HG02970 (cell line): ENCODE results near the gene CAMKMT.
A peak's percentile ranks its signal among the peaks of the same experiment; 100 is the strongest.
"Not testable (repeated sequence)": the region's sequence is repeated elsewhere in the genome, so short reads cannot be mapped to it uniquely, and the experiment has no call there.

Source experiments
- ATAC-seq: cut with Tn5 transposase; IDR thresholded peaks from one replicate; pipeline ENCODE4 v1.9.1; 2021; ENCODE audit warnings: mild to moderate bottlenecking, moderate library complexity, moderate number of reproducible peaks; ENCODE audit not compliant: unreplicated experiment, low FRiP score

Gene CAMKMT

DNA sequence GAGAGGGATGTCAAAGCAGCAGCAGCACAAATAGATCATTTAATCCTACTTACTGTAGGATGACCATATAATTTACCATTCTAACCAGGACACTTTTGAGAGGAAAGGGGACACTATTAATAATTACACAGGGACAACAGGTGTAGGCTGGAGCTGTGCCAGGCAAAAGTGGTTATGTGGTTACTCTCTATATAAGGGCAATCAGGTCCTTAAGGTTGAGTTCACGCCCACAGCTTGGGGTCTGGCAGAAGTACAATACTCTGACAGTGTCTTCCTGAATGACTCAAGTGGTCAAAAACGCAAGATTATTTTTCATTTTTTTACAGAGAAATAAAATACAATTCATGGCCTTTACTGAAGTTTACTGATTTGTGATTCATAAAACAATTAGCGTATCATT lies 3.2 kb upstream of the CAMKMT start:
- no peak for ATAC-seq

DNA sequence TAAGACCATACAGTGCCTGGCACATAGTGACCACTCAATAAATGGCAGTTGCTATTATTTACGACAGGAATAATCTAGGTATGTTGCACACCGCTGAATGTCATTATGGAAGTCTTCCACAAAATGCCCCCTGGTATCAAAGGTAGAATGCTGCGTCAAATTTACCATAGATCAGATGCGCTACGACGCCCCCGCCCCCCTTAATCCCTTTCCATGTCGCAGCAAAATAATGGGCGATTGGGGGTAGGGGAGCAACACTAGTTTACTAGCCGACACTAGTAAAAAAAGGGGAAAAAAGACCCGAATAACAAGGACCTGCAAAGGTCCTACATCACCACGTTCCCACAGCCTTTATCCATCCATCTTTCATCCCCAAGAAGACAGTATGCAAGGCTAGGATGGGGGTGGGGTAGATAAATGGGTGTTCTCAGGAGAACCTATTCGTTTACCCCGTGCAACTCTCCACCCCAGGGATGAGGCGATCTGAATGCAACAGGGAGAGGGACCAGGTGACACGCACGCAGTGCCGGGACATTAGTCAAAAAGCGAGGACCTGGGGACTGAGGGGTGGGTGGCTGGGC lies 908 bp upstream of the CAMKMT start:
- ATAC-seq = no peak

GRCh38 chr2:44362207-44363015 lies 664 bp downstream of the CAMKMT start:
- ATAC-seq = peak; percentile 17

DNA sequence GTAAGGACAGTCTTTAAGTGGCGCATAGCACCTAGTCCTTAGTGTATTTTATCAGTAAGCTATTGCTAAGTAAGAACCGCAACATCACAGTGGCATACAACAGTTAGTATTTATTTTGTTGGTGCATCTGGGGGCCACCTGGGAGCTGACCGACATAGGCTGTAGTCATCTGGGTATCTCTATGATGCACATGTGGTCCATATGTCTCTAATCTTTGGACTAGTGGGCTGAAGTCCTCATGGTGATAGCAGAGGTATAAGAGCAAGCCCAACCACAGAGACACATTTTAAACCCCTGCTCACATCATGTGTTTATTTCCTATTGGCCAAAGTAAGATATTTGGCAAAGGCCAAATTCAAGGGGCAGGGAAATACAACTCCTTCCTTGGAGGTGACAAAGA lies 2.9 kb downstream of the CAMKMT start:
- ATAC-seq = no peak

DNA sequence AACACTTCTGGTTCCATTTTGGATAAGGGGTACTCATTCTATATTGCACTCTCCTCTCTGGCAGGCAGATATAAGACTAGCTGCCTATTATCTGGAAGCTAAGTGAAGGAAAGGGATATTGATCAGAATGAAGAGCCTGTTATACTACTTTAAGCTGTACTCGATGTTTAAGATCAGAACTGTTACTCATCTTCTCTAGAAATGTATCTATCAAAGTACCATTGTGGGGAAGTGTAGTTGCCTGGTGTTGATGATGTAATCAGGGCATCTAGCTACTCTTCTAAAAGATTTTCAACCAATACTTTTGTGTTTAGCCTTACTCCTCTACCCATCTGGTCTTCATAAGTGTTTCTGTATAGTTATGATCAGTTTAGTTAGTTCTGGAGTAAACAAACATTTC lies 5.8 kb downstream of the CAMKMT start:
- ATAC-seq = no peak

GRCh38 chr2:44369392-44369791 lies 7.6 kb downstream of the CAMKMT start:
- ATAC-seq = no peak

DNA sequence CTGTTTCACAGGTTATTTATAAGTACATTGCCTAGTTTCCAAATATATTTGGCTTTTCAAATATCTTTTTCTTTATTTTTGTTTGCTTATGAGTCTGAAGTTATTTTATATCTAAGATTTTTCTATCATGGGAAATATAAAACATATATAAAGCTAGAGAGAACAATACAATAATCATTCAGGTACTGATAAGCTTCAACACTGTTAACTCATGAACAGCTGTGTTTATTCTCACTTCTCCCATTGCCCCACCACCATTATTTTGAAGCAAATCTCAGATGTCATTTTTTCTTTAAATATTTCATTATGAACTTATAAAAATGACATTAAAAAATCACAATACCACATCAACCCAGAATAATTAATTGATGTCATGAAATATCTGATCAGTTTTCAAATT lies 9.7 kb downstream of the CAMKMT start:
- ATAC-seq = no peak

- ATAC-seq = no peak
Observed at GRCh38 chr2:44372246-44372645, 10.5 kb downstream of the CAMKMT start.

DNA sequence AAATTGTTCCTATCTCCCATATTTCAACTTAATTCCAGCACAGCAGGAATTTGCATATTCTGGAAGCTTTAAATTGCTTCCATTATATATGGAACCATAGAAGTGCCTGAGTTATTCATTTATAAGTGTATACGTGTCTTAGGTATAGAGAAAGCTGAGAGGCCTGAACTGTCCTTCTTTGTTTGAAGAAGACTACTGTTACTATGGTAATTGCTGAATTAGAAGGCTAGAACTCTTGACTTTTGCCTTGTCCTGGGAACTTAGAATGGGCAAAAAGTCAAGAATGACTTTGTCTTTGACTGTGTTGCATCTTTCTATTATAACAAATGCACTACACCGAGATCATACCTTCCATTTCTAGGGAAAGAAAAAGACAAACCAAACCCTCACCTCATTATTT lies 15.7 kb downstream of the CAMKMT start:
- ATAC-seq = no peak

- not testable (repeated sequence) for ATAC-seq
Observed at GRCh38 chr2:44385226-44385625, 23.5 kb downstream of the CAMKMT start.

DNA sequence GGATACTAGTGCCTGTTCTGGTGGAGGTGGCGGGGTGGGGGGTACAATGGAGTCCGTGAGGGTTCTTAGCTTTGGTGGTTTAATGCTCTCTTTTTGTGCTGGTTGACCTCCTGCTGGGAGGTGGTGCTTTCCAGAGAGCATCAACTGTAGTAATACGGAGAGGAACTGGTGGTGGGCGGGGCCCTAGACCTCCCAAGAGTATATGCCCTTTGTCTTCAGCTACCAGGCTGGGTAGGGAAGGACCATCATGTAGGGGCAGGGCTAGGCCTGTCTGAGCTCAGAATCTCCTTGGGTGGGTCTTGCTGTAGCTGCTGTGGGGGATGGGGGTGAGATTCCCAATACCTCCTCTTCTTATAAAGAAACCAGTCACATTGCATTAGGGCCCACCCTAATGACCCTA lies 27.1 kb downstream of the CAMKMT start:
- ATAC-seq = no peak

- ATAC-seq = no peak
Observed at GRCh38 chr2:44389895-44390294, 28.1 kb downstream of the CAMKMT start.

- no peak for ATAC-seq
Observed at GRCh38 chr2:44392338-44392943, 30.7 kb downstream of the CAMKMT start.

DNA sequence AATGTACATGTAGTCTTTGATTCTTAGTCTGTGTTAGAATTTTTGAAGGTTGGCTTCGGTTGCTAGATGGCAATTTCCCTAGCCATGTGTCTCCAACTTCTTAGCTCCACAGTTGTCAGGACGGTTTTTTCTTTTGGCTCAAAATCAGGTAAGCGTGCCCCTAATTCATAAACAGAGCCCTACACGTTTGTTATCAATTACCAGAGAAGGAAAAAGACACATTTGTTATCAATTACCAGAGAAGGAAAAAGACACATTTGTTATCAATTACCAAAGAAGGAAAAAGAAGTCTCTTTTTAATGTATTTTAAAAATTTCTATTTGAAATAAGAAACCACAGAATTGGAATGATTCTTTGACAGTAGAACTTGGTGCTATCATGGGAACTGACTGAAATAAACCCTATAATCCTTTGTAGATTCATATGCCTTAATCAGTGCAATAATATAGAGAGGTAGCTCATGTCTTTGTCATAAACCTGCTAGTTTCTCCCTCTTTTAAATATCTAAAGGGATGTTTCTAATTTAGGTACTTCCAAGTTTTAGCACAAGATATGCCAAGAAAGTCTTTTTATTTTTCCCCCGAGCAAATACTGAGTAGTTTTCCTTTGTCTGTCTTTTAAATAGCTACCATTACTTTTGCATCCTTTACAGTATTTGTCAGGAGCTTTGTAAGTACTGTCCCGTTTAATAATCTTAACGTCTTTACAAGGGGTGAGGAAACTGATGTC lies 35.9 kb downstream of the CAMKMT start:
- no peak for ATAC-seq

DNA sequence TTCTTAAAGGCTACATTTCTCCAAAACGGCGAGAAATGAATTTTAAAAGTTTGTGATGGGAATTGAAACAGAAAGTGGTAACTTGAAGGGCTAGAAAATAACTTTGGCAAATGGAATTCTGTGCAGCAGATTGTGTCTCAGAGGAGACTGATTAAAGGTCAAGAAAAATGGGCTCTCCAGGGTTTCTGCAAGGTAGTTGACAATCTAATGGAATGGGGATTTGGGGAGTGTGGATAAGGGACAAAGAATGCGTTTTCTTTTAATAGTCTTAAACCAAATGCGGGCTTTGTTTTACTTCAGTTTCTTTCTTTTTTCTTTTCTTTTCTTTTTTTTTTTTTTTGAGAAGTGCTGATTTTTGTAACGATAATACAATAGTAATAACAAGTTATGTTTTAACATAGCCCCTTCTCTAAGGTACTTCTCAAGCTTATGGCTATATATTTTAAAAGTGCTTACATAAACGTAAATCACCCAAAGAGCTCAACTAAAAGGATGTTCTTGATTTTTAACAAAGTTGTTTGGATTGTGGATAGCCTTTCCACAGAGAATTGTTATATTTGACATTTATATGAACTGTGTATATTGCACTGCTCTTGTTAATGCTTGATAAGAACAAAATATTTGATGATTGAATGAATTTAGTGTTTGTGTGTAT lies 36.6 kb downstream of the CAMKMT start:
- no peak for ATAC-seq

DNA sequence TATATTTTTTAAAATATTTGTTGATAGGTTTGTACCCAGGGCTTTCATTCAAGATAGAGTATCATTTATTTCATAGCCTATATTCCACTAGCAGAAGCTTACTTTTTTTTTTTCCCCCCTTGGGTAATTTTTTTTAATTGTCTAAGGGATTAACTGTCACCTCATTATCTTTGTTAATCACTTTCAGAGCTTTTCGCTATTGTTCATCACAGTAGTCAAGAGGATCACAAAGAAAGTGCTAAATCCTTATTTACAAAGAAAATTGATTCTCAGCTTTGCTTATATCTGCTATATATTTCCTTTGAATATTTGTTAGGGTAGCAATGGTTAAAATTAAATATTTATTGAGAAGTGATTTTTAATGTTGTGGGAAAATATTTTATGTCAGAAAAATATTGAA lies 59.0 kb downstream of the CAMKMT start:
- ATAC-seq = no peak

DNA sequence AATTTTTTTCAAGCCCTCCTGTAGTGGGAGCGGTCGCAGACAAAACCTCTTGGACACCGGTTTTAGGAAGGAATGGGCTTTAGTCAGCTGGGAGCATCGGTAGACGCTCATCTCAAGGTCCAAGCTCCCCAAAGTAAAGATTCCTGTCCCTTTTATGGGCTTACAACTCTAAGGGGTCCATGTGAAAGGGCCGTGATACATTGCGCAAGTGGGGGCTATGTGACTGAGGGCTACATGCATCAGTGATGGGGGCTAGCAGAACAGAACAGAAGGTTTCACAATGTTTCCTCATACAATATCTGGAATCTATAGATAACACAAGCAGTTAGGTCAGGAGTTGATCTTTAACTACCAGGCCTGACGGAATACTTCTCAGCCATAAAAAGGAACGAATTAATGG lies 62.5 kb downstream of the CAMKMT start:
- ATAC-seq = no peak

DNA sequence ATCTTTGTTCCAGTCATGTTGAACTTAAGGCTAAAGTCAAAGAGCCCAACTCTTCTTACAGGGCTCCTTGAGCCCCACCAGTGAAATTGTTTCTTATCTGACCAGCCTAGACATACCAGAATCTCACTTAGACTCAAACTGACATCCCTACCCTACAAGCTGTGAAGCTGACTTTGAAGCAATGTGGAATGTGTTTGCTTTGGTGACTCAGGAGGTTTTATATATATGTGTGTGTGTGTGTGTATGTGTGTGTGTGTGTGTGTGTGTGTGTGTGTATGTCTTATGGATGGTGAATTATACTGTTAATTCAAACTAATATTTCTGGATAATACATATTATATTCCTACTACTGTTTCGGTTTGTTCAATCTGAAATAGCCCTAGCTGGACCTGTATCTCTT lies 67.3 kb downstream of the CAMKMT start:
- ATAC-seq = no peak

GRCh38 chr2:44430342-44430741 lies 68.6 kb downstream of the CAMKMT start:
- no peak for ATAC-seq

DNA sequence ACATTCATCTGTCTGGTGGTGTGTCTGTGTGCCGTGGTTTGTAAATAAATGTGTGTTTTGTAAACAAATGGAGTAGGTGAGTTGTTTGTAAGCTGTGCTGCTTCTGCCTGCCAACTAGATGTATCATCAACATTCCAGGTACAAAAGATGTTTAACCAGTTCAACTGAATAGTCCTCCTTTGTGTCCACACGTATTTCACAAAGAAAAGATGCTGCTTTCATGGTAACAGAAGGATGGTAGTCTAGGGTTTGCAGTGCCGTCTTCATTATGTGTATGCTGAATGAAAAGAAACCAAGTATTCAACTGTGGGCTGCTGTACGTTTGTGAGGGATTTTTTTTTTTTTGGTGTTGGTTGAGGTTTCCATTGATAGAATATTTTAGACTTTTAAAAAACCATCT lies 72.1 kb downstream of the CAMKMT start:
- ATAC-seq = no peak

DNA sequence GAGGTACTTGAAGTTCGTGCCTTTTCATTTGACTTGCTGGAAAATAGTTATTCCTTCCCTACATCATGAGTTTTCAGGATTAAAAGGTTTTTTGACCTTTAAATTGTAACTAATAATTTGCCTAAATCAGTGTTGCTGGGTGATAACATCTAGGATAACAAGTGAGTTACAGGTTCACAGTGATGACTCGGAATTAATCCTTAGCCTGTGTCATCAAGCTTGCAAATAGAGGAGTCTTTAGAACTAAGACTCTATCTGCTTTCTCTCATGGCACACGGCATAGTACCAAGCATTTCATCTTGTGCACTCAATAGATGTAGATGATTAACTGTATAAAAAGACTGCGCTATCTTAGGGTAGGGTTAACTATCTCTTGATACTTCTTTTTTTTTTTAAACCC lies 79.5 kb downstream of the CAMKMT start:
- no peak for ATAC-seq
